HUES6 (cell line): ENCODE measurements around the gene HBZ.
"Not testable (repeated sequence)": the region's sequence is repeated elsewhere in the genome, so short reads cannot be mapped to it uniquely, and the experiment has no call there.

ENCODE experiments used
- H3K27ac ChIP-seq: 2 replicates; pipeline ENCODE4 v1.7.0; 2013; ENCODE audit warnings: low read depth, mild to moderate bottlenecking, low read length, inconsistent platforms
- H3K27me3 ChIP-seq: 2 replicates; pipeline ENCODE4 v1.6.1; 2013; ENCODE audit warnings: low read length; ENCODE audit not compliant: control insufficient read depth, insufficient read depth
- H3K36me3 ChIP-seq: 2 replicates; pipeline ENCODE4 v1.6.1; 2013; ENCODE audit warnings: low read length; ENCODE audit not compliant: control insufficient read depth, insufficient read depth
- H3K4me1 ChIP-seq: 2 replicates; pipeline ENCODE4 v1.6.1; 2013; ENCODE audit warnings: low read length; ENCODE audit not compliant: control insufficient read depth, insufficient read depth
- H3K4me3 ChIP-seq: 2 replicates; pipeline ENCODE4 v1.5.1; 2013; ENCODE audit warnings: low read depth, low read length
- H3K9ac ChIP-seq: one replicate; pipeline ENCODE4 v1.6.1; 2013; ENCODE audit warnings: mild to moderate bottlenecking, low read length
- H3K9me3 ChIP-seq: 2 replicates; pipeline ENCODE4 v1.6.1; 2013; ENCODE audit warnings: low read depth, low read length; ENCODE audit not compliant: control insufficient read depth, insufficient read depth

HBZ gene

GRCh38 chr16:166375-167121 lies 14.1 kb downstream of the HBZ start:
- Histone ChIP-seq H3K4me1 (peaks cover 28% of the 10 kb centered on the region), H3K27me3 (peaks cover 86% of the 10 kb centered on the region), H3K9me3 (no peaks in the 10 kb centered on the region), H3K9ac (no peak overlapping the region), H3K4me3 (peak overlapping the region; percentile 66), H3K36me3 (no peaks in the 10 kb centered on the region), H3K27ac (no peak overlapping the region)

- no peak overlapping the region for H3K27ac ChIP-seq
- H3K9ac ChIP-seq = no peak overlapping the region
- no peak overlapping the region for H3K4me3 ChIP-seq
- H3K4me1 ChIP-seq = peaks cover 28% of the 10 kb centered on the region
- no peaks in the 10 kb centered on the region for H3K36me3 ChIP-seq
- peaks cover 87% of the 10 kb centered on the region for H3K27me3 ChIP-seq
- no peaks in the 10 kb centered on the region for H3K9me3 ChIP-seq
Observed at GRCh38 chr16:167122-167690, 14.8 kb downstream of the HBZ start.

- no peak overlapping the region for H3K4me3 ChIP-seq
Observed at GRCh38 chr16:168424-168823, 16.0 kb downstream of the HBZ start.

GRCh38 chr16:169014-169413 lies 16.6 kb downstream of the HBZ start:
- Histone ChIP-seq H3K4me3 (no peak overlapping the region), H3K36me3 (no peaks in the 10 kb centered on the region), H3K27me3 (peaks cover 82% of the 10 kb centered on the region), H3K4me1 (peaks cover 30% of the 10 kb centered on the region), H3K9ac (no peak overlapping the region), H3K27ac (no peak overlapping the region), H3K9me3 (no peaks in the 10 kb centered on the region)

More at GRCh38 chr16:168424-168823, 16.0 kb downstream of the HBZ start:
- Histone ChIP-seq H3K27me3 (peaks cover 80% of the 10 kb centered on the region), H3K4me1 (peaks cover 28% of the 10 kb centered on the region), H3K9me3 (no peaks in the 10 kb centered on the region), H3K27ac (no peak overlapping the region), H3K36me3 (no peaks in the 10 kb centered on the region), H3K9ac (no peak overlapping the region)

- Histone ChIP-seq H3K4me1 (peaks cover 33% of the 10 kb centered on the region), H3K27me3 (peaks cover 90% of the 10 kb centered on the region)
- H3K27ac ChIP-seq, H3K4me3 ChIP-seq, H3K36me3 ChIP-seq, H3K9me3 ChIP-seq, H3K9ac ChIP-seq: not testable (repeated sequence)
Observed at GRCh38 chr16:170088-170507, 17.7 kb downstream of the HBZ start.

GRCh38 chr16:170788-171187 lies 18.3 kb downstream of the HBZ start:
- no peak overlapping the region for H3K4me3 ChIP-seq
- no peaks in the 10 kb centered on the region for H3K36me3 ChIP-seq
- peaks cover 29% of the 10 kb centered on the region for H3K4me1 ChIP-seq
- no peak overlapping the region for H3K27ac ChIP-seq
- peaks cover 90% of the 10 kb centered on the region for H3K27me3 ChIP-seq
- no peaks in the 10 kb centered on the region for H3K9me3 ChIP-seq
- H3K9ac ChIP-seq = no peak overlapping the region

- H3K27me3 ChIP-seq = peaks cover 85% of the 10 kb centered on the region
- peak within 1 kb of the TSS; percentile 25 for H3K4me3 ChIP-seq
- H3K36me3 ChIP-seq = not testable (repeated sequence)
Observed at GRCh38 chr16:172374-172941, 20.0 kb downstream of the HBZ start, which contains the start of gene HBA2. Gene HBA2 (plus strand): TSS chr16:172876. CDS start chr16:172913, 37 bp downstream.

GRCh38 chr16:173211-173854 lies 20.9 kb downstream of the HBZ start:
- not testable (repeated sequence) for H3K9ac ChIP-seq, H3K27ac ChIP-seq, H3K9me3 ChIP-seq, H3K36me3 ChIP-seq
- Histone ChIP-seq H3K27me3 (peaks cover 85% of the 10 kb centered on the region), H3K4me1 (peaks cover 19% of the 10 kb centered on the region), H3K4me3 (peak overlapping the region; percentile 25)

More at GRCh38 chr16:172374-172941, 20.0 kb downstream of the HBZ start, which contains the start of gene HBA2:
- H3K9me3 ChIP-seq, H3K9ac ChIP-seq, H3K27ac ChIP-seq: not testable (repeated sequence)
- H3K4me1 ChIP-seq = peaks cover 19% of the 10 kb centered on the region

- H3K9me3 ChIP-seq, H3K36me3 ChIP-seq, H3K27ac ChIP-seq, H3K4me3 ChIP-seq, H3K9ac ChIP-seq: not testable (repeated sequence)
- Histone ChIP-seq H3K4me1 (peaks cover 14% of the 10 kb centered on the region), H3K27me3 (peaks cover 85% of the 10 kb centered on the region)
Observed at GRCh38 chr16:173928-174769, 21.7 kb downstream of the HBZ start.
